HL-60 (cell line): ENCODE measurements around the gene GCK.

Source experiments
- DNase-seq, 2 experiments: peaks; one replicate each; pipeline ENCODE4 v3.0.0-alpha.2; 2010 to 2020; ENCODE audit warnings: low read depth in 1 of 2, low spot score in 1 of 2
- H3K27ac ChIP-seq: fragments of 250-450 bp; sonication (Bioruptor Pico); replicated peaks from 2 replicates; pipeline ENCODE4 v1.5.1; 2020; ENCODE audit warnings: mild to moderate bottlenecking, moderate library complexity
- H3K27me3 ChIP-seq: fragments of 250-450 bp; sonication (Bioruptor Pico); 2 replicates; pipeline ENCODE4 v1.5.1; 2021; ENCODE audit warnings: mild to moderate bottlenecking, moderate library complexity; ENCODE audit not compliant: insufficient read depth, poor library complexity, severe bottlenecking
- H3K4me3 ChIP-seq: replicated peaks from 2 replicates; pipeline ENCODE4 v1.5.1; 2011; ENCODE audit warnings: mild to moderate bottlenecking, control low read depth, low read length; ENCODE audit not compliant: insufficient read depth
- CTCF ChIP-seq: IDR thresholded peaks from one replicate; pipeline ENCODE4 v1.5.1; 2011; ENCODE audit warnings: low read length, control low read depth, inconsistent platforms; ENCODE audit not compliant: insufficient read depth
- GABPA ChIP-seq: IDR thresholded peaks from 2 replicates; pipeline ENCODE4 v1.6.1; 2012; ENCODE audit warnings: low read depth
- POLR2AphosphoS5 ChIP-seq: IDR thresholded peaks from 2 replicates; pipeline ENCODE4 v1.6.1; 2012; ENCODE audit warnings: low read depth
- REST ChIP-seq: IDR thresholded peaks from 2 replicates; pipeline ENCODE4 v1.6.1; 2012; ENCODE audit warnings: low read depth; ENCODE audit not compliant: insufficient replicate concordance
- SPI1 ChIP-seq: IDR thresholded peaks from 2 replicates; pipeline ENCODE4 v1.6.1; 2012; ENCODE audit warnings: low read depth, mild to moderate bottlenecking, borderline replicate concordance

The GCK gene

GRCh38 chr7:44101966-44102845, 87.0 kb downstream of the GCK start:
- TF ChIP-seq POLR2AphosphoS5 (no peak), SPI1 (no peak), CTCF (no peak), REST (no peak), GABPA (no peak)

GRCh38 chr7:44101303-44101965, 87.8 kb downstream of the GCK start:
- no peak overlapping the region for H3K4me3 ChIP-seq

More at GRCh38 chr7:44101966-44102845, 87.0 kb downstream of the GCK start:
- no peak overlapping the region for H3K27ac ChIP-seq
- H3K4me3 ChIP-seq: no peak overlapping the region
- no peak for DNase-seq
- H3K27me3 ChIP-seq: peaks cover 6% of the 10 kb centered on the region

More at GRCh38 chr7:44101303-44101965, 87.8 kb downstream of the GCK start:
- DNase-seq: no peak
- no peak overlapping the region for H3K27ac ChIP-seq
- peaks cover 6% of the 10 kb centered on the region for H3K27me3 ChIP-seq
- TF ChIP-seq POLR2AphosphoS5 (no peak), CTCF (no peak), GABPA (no peak), SPI1 (no peak), REST (no peak)
